AG04450 (cell line): ENCODE data around the gene MRM2. TPM values are rescaled to one million over a fixed set of nuclear protein-coding genes. Genes with fewer than 3 reads are reported as not detected.

Experiments used
- CTCF ChIA-PET: fragments of 300-600, 350-600 bp; formaldehyde crosslinking; extraction: SDS; loops from one replicate; lab custom pipeline; 2022; ENCODE audit warnings: antibody characterized with exemption, inconsistent platforms; lab: Charles Lee
- POLR2A ChIA-PET: fragments of 350-600 bp; formaldehyde crosslinking; extraction: SDS; loops from one replicate; lab custom pipeline; 2021; ENCODE audit warnings: antibody characterized with exemption, inconsistent platforms; lab: Yijun Ruan, JAX
- DNase-seq: peaks from one replicate; pipeline ENCODE4 v3.0.0-alpha.2; 2011; ENCODE audit warnings: low read depth, low spot score
- H3K27ac ChIP-seq: one replicate; pipeline ENCODE4 v1.5.1; 2012; ENCODE audit warnings: low read depth, low read length, control low read depth
- H3K27me3 ChIP-seq: one replicate; pipeline ENCODE4 v1.6.0; 2012; ENCODE audit warnings: low read length; ENCODE audit not compliant: control insufficient read depth, insufficient read depth
- H3K4me3 ChIP-seq: 2 replicates; pipeline ENCODE4 v1.5.1; 2011; ENCODE audit warnings: mild to moderate bottlenecking, low read depth, low read length, control low read depth
- H3K9me3 ChIP-seq: 2 replicates; pipeline ENCODE4 v1.5.1; 2012; ENCODE audit warnings: low read length; ENCODE audit not compliant: control insufficient read depth, insufficient read depth
- CTCF ChIP-seq: IDR thresholded peaks from 2 replicates; pipeline ENCODE4 v1.5.1; 2011; ENCODE audit warnings: low read depth, low read length, control low read depth, inconsistent platforms
- polyA plus RNA-seq: library from polyadenylated mRNA; depleted of rRNA; stranded (reverse); fragments of >200 nt; gene quantifications from 2 replicates; pipeline ENCODE4 v1.2.3, GENCODE V29; 2011

Gene MRM2
- polyA plus RNA-seq, 1 experiment: 18.4 TPM

GRCh38 chr7:2281541-2281940 lies 39.5 kb upstream of the MRM2 start:
- no peak for DNase-seq
- TF ChIP-seq CTCF: no peak
- H3K27me3 ChIP-seq: no peaks in the 10 kb centered on the region

GRCh38 chr7:2280424-2280823 lies 38.4 kb upstream of the MRM2 start:
- no peak for DNase-seq
- CTCF ChIA-PET: interaction anchor here (0.9 to 1.2 kb wide), 2 partner anchors 32 to 68 kb away, joined by 3 read pairs; no protein-coding TSS in a partner anchor
- no peak for TF ChIP-seq CTCF

More at GRCh38 chr7:2281541-2281940, 39.5 kb upstream of the MRM2 start:
- CTCF ChIA-PET: interaction anchor here (1.0 kb wide), 1 partner anchor 66 kb away, joined by 4 read pairs; no protein-coding TSS in a partner anchor
- POLR2A ChIA-PET: no interaction called here
- H3K9me3 ChIP-seq: no peaks in the 10 kb centered on the region; the same call in 1 of the 2 replicates
- no peak overlapping the region for H3K4me3 ChIP-seq
- no peak overlapping the region for H3K27ac ChIP-seq

GRCh38 chr7:2279896-2280295 lies 37.9 kb upstream of the MRM2 start:
- ChIA-PET CTCF (interaction anchor here (0.9 to 1.2 kb wide), 2 partner anchors 31 to 68 kb away, joined by 3 read pairs; no protein-coding TSS in a partner anchor), POLR2A (interaction anchor here (0.6 to 0.9 kb wide), 2 partner anchors 31 to 627 kb away, joined by 4 to 7 read pairs; no protein-coding TSS in a partner anchor)
- no peaks in the 10 kb centered on the region for H3K27me3 ChIP-seq
- no peak overlapping the region for H3K4me3 ChIP-seq
- TF ChIP-seq CTCF: no peak
- H3K9me3 ChIP-seq: no peaks in the 10 kb centered on the region; the same call in 1 of the 2 replicates
- no peak overlapping the region for H3K27ac ChIP-seq
- no peak for DNase-seq

More at GRCh38 chr7:2280424-2280823, 38.4 kb upstream of the MRM2 start:
- Histone ChIP-seq H3K9me3 (no peaks in the 10 kb centered on the region; the same call in 1 of the 2 replicates), H3K27me3 (no peaks in the 10 kb centered on the region), H3K4me3 (no peak overlapping the region), H3K27ac (no peak overlapping the region)
- POLR2A ChIA-PET: interaction anchor here (0.6 to 0.9 kb wide), 3 partner anchors 32 to 628 kb away, joined by 4 to 7 read pairs (median 4); no protein-coding TSS in a partner anchor

- DNase-seq: no peak
- no peaks in the 10 kb centered on the region; the same call in 1 of the 2 replicates for H3K9me3 ChIP-seq
- ChIA-PET POLR2A (no interaction called here), CTCF (no interaction called here)
- H3K27me3 ChIP-seq: no peaks in the 10 kb centered on the region
- no peak overlapping the region for H3K4me3 ChIP-seq
- no peak for TF ChIP-seq CTCF
- no peak overlapping the region for H3K27ac ChIP-seq
Measured at GRCh38 chr7:2278026-2278425, 36.0 kb upstream of the MRM2 start.

- no peak overlapping the region for H3K4me3 ChIP-seq
- no peaks in the 10 kb centered on the region for H3K27me3 ChIP-seq
- ChIA-PET POLR2A (no interaction called here), CTCF (no interaction called here)
- no peak overlapping the region for H3K27ac ChIP-seq
- no peak for DNase-seq
- H3K9me3 ChIP-seq: no peaks in the 10 kb centered on the region
- TF ChIP-seq CTCF: no peak
Measured at GRCh38 chr7:2276107-2276506, 34.1 kb upstream of the MRM2 start.
